ENCODE measurements around the gene EVI5. TPM values are rescaled to one million over a fixed set of nuclear protein-coding genes. Genes with fewer than 3 reads are reported as not detected.

The EVI5 gene
- total RNA-seq, 1 experiment from 2014 or later: 31.6 TPM

DNA sequence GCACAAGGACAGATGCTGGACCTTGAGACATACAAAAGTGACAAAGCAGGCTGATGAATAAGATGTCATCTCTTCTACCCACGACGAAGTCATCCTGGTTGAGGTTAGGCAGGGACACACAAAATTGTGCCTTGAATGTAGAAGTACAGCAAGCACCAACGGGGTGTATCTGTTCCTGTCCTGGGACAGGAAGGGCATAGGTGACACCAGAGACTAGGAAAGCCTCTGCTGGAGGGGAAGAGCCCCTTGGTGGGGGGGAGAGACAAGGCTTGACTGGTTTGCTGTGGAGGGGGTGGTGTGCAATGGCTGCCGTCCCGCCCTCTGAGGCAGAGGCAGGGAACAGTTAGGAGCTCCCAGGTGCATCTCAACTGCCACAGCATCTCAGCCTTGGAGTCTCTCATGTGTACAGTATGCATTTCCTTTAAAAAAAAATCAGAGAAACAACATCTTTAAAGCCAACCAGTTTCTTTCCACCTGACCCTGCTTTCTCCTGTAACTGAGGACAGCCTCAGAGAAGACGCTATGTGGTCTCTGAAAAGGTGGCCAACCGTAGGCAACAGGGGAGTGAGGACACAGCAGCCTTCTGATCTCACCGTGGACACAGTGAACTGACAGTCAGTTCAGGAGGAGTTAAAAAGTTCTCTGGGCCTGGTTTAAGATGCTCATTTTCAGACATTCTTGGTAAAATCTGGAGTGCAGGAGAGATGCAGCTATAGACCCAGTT is 280.5 kb downstream of the EVI5 start:
- ChIA-PET POLR2A (ENCODE audit: low non-redundant PET) (no interaction called here), CTCF (no interaction called here)
- BruUV-seq (replicated peaks): no TSS peak
- Histone ChIP-seq H3K27me3 (replicated peaks; ENCODE audit: insufficient read depth, low read depth, low read length, poor library complexity) (no peaks in the 10 kb centered on the region), H3K27ac (ENCODE audit: low read depth, low read length, poor library complexity, severe bottlenecking) (no peak overlapping the region), H3K4me3 (ENCODE audit: low read depth, low read length, poor library complexity, severe bottlenecking) (no peak overlapping the region), H3K4me1 (ENCODE audit: insufficient read depth, low read length, poor library complexity, severe bottlenecking) (no peaks in the 10 kb centered on the region), H3K36me3 (ENCODE audit: insufficient read depth, low read length, poor library complexity, severe bottlenecking) (no peaks in the 10 kb centered on the region), H3K9me3 (ENCODE audit: low read depth, low read length, poor library complexity, severe bottlenecking) (no peaks in the 10 kb centered on the region)
- no peak for DNase-seq (ENCODE audit: low spot score)
- intact Hi-C loops (cut with micrococcal nuclease; ENCODE audit: unreplicated experiment): no loop called here
- TF ChIP-seq EZH2 (IDR thresholded peaks at IDR 0.05; ENCODE audit: borderline replicate concordance, low read depth, low read length, poor library complexity, severe bottlenecking): no peak
- TF ChIP-seq, protein P1, sequence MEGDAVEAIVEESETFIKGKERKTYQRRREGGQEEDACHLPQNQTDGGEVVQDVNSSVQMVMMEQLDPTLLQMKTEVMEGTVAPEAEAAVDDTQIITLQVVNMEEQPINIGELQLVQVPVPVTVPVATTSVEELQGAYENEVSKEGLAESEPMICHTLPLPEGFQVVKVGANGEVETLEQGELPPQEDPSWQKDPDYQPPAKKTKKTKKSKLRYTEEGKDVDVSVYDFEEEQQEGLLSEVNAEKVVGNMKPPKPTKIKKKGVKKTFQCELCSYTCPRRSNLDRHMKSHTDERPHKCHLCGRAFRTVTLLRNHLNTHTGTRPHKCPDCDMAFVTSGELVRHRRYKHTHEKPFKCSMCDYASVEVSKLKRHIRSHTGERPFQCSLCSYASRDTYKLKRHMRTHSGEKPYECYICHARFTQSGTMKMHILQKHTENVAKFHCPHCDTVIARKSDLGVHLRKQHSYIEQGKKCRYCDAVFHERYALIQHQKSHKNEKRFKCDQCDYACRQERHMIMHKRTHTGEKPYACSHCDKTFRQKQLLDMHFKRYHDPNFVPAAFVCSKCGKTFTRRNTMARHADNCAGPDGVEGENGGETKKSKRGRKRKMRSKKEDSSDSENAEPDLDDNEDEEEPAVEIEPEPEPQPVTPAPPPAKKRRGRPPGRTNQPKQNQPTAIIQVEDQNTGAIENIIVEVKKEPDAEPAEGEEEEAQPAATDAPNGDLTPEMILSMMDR (conservative IDR thresholded peaks at IDR 0.05; ENCODE audit: low read depth, low read length): no peak

DNA sequence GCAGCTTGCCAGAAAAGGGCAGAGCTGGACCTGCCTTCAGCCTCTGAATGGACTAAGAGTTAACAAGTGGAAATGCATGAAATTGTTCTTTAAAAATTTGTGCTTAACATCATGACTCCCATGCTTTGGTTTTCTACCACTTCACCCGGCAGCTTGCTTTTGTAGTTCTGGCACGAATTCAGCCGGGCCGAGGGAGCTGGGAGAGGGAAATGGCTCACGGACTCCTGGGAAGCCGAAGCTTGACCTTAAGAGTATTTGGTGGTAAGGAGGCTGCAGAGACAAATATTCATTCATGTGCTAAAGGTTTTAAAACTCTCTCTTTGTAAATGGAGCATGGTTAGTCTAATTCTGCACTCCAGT is 281.0 kb downstream of the EVI5 start:
- intact Hi-C loops (cut with micrococcal nuclease; ENCODE audit: unreplicated experiment): no loop called here
- H3K4me3 ChIP-seq (ENCODE audit: low read depth, low read length, poor library complexity, severe bottlenecking): no peak overlapping the region
- no peaks in the 10 kb centered on the region for H3K9me3 ChIP-seq (ENCODE audit: low read depth, low read length, poor library complexity, severe bottlenecking)
- no peaks in the 10 kb centered on the region for H3K27me3 ChIP-seq (replicated peaks; ENCODE audit: insufficient read depth, low read depth, low read length, poor library complexity)
- no peak for TF ChIP-seq EZH2 (IDR thresholded peaks at IDR 0.05; ENCODE audit: borderline replicate concordance, low read depth, low read length, poor library complexity, severe bottlenecking)
- TF ChIP-seq, protein P1 (conservative IDR thresholded peaks at IDR 0.05; ENCODE audit: low read depth, low read length): no peak
- ChIA-PET CTCF (no interaction called here), POLR2A (ENCODE audit: low non-redundant PET) (no interaction called here)
- H3K27ac ChIP-seq (ENCODE audit: low read depth, low read length, poor library complexity, severe bottlenecking): no peak overlapping the region
- BruUV-seq (replicated peaks): no TSS peak
- no peaks in the 10 kb centered on the region for H3K36me3 ChIP-seq (ENCODE audit: insufficient read depth, low read length, poor library complexity, severe bottlenecking)
- DNase-seq (ENCODE audit: low spot score): no peak
- no peaks in the 10 kb centered on the region for H3K4me1 ChIP-seq (ENCODE audit: insufficient read depth, low read length, poor library complexity, severe bottlenecking)

DNA sequence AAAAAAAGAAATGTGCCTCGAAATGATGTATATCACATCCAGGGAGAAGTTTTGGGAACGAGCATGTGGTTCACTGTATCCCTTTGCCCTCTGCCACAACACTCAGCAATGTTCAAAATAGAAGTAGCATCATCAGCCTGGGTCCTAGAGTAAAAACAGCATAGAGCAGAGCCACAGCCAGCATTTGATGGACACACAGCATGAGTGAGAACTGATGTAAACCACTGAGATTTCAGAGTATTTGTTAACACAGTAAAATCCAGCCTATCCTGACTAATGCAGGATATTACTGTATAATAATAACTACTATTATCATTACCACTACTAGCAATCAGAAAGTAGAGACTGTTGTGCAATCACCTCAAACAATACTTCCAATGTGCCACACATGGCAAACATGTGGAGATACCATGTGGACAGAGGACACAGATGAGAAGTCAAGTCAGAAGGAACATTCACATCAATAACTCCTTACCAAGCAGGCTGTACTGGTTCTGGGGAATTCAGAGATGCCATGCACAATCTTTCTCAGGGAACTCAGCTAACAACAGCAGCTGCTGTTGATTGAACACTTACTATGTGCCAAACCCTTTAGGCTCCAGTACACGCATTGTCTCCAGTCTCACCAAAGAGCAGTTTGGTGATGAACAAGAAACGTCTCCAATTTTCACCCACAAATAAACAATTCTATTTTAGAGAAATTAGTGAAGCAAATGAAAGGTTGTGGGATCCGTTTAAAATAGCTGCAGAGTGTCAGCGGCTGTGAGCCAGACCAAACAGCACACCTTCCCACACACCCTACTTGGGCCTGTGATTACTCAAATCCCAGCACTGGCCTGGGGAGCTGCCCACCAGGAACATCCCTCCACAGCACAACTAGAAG is 281.6 kb downstream of the EVI5 start:
- intact Hi-C loops (cut with micrococcal nuclease; ENCODE audit: unreplicated experiment): no loop called here
- TF ChIP-seq, protein P1 (conservative IDR thresholded peaks at IDR 0.05; ENCODE audit: low read depth, low read length): no peak
- TF ChIP-seq EZH2 (IDR thresholded peaks at IDR 0.05; ENCODE audit: borderline replicate concordance, low read depth, low read length, poor library complexity, severe bottlenecking): no peak
- no peaks in the 10 kb centered on the region for H3K36me3 ChIP-seq (ENCODE audit: insufficient read depth, low read length, poor library complexity, severe bottlenecking)
- no peaks in the 10 kb centered on the region for H3K9me3 ChIP-seq (ENCODE audit: low read depth, low read length, poor library complexity, severe bottlenecking)
- DNase-seq (ENCODE audit: low spot score): no peak
- CTCF ChIA-PET: no interaction called here
- POLR2A ChIA-PET (ENCODE audit: low non-redundant PET): no interaction called here
- no peak overlapping the region for H3K4me3 ChIP-seq (ENCODE audit: low read depth, low read length, poor library complexity, severe bottlenecking)
- no peak overlapping the region for H3K27ac ChIP-seq (ENCODE audit: low read depth, low read length, poor library complexity, severe bottlenecking)
- no peaks in the 10 kb centered on the region for H3K4me1 ChIP-seq (ENCODE audit: insufficient read depth, low read length, poor library complexity, severe bottlenecking)
- BruUV-seq (replicated peaks): no TSS peak
- H3K27me3 ChIP-seq (replicated peaks; ENCODE audit: insufficient read depth, low read depth, low read length, poor library complexity): no peaks in the 10 kb centered on the region
